Measurements from ENCODE around the gene DBP.

- no peak for TF ChIP-seq CTCF (IDR thresholded peaks at IDR 0.05)
- TF ChIP-seq POLR2A (IDR thresholded peaks at IDR 0.05): no peak
Measured at GRCh38 chr19:48582168-48582567, 55.0 kb downstream of the DBP start.
